Left ventricle myocardium inferior (tissue), 1 donor: ENCODE data around the gene IQSEC1. TPM values are rescaled to one million over a fixed set of nuclear protein-coding genes. Genes with fewer than 3 reads are reported as not detected.

Experiments used
- DNase-seq: peaks from one replicate; pipeline ENCODE4 v3.0.0-alpha.2; 2020
- H3K27ac ChIP-seq: fragments of 200-600 bp; replicated peaks from 2 replicates; pipeline ENCODE4 v1.8.0; 2021
- H3K27me3 ChIP-seq: fragments of 200-600 bp; 2 replicates; pipeline ENCODE4 v1.8.0; 2021; ENCODE audit warnings: low read depth
- H3K36me3 ChIP-seq: fragments of 200-600 bp; 2 replicates; pipeline ENCODE4 v1.8.0; 2021
- H3K4me1 ChIP-seq: fragments of 200-600 bp; 2 replicates; pipeline ENCODE4 v1.8.0; 2021
- H3K4me3 ChIP-seq: fragments of 200-600 bp; 2 replicates; pipeline ENCODE4 v1.8.0; 2021; ENCODE audit warnings: mild to moderate bottlenecking, moderate library complexity
- H3K9me3 ChIP-seq: fragments of 200-600 bp; replicated peaks from 2 replicates; pipeline ENCODE4 v1.8.0; 2021
- intact Hi-C: fragments of 100-400 bp; cut with micrococcal nuclease; formaldehyde crosslinking; loops from one replicate; pipeline ENCODE4 v1.11.0; 2022
- total RNA-seq: library from RNA; stranded (reverse); fragmentation: NEBNext Ultra II Directional; extraction: Animal tissue kit (Norgen Biotek cat#: 25700); gene quantifications from one replicate; pipeline ENCODE4 v1.2.1, GENCODE V29; 2021
- TF ChIP-seq, protein P1 (sequence below): fragments of 200-600 bp; IDR thresholded peaks from 2 replicates; pipeline ENCODE4 v1.8.0; 2021; ENCODE audit warnings: antibody characterized with exemption, mild to moderate bottlenecking, borderline replicate concordance
- donor health status: DM: no; HTN: yes; CAD: no; lungs with severe emphysema.

IQSEC1 gene
- total RNA-seq, 1 donor from 2014 or later = 78.6 TPM

DNA sequence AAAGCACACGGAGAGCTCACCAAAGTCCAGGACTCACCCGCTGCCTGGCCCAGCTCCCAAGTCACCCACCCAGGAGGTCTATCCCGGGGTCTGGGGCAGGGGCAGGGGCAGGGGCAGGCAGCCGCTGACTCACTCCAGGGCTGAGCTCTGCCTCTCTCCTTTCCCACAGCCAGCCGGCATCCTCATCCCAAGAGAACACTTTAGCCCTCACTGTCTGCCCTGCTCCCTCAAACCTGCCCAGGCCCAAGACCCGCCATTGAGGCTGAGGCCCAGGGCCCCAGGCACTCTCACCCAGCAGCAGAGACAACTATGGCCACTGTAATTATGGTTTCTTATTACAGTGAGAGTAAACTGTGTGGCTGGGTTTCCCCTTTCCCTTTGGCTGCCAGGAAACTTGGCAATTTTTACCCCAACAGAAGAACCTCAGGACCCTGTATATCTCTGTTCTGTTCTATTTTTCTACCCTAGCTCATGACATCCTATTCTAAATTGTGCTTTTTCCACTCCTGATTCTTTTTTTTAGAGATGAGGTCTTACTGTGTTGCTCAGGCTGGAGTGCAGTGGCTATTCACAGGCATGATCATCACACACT, 53.0 kb downstream of the IQSEC1 start:
- Histone ChIP-seq H3K4me1 (peaks cover 91% of the 10 kb centered on the region), H3K27me3 (no peaks in the 10 kb centered on the region), H3K4me3 (no peak overlapping the region), H3K9me3 (no peaks in the 10 kb centered on the region), H3K27ac (peak overlapping the region; percentile 87), H3K36me3 (no peaks in the 10 kb centered on the region)
- TF ChIP-seq, protein P1, sequence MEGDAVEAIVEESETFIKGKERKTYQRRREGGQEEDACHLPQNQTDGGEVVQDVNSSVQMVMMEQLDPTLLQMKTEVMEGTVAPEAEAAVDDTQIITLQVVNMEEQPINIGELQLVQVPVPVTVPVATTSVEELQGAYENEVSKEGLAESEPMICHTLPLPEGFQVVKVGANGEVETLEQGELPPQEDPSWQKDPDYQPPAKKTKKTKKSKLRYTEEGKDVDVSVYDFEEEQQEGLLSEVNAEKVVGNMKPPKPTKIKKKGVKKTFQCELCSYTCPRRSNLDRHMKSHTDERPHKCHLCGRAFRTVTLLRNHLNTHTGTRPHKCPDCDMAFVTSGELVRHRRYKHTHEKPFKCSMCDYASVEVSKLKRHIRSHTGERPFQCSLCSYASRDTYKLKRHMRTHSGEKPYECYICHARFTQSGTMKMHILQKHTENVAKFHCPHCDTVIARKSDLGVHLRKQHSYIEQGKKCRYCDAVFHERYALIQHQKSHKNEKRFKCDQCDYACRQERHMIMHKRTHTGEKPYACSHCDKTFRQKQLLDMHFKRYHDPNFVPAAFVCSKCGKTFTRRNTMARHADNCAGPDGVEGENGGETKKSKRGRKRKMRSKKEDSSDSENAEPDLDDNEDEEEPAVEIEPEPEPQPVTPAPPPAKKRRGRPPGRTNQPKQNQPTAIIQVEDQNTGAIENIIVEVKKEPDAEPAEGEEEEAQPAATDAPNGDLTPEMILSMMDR = no peak
- DNase-seq = no peak
- intact Hi-C loops = no loop called here

- H3K27ac ChIP-seq = peak overlapping the region; percentile 36
- DNase-seq = no peak
- intact Hi-C loops = no loop called here
- TF ChIP-seq, protein P1 = no peak
- no peaks in the 10 kb centered on the region for H3K9me3 ChIP-seq
- no peaks in the 10 kb centered on the region for H3K27me3 ChIP-seq
- H3K4me1 ChIP-seq = peaks cover 88% of the 10 kb centered on the region
- peak overlapping the region; percentile 39 for H3K4me3 ChIP-seq
- H3K36me3 ChIP-seq = no peaks in the 10 kb centered on the region
These were observed 53.8 kb downstream of the IQSEC1 start for GRCh38 chr3:13019243-13020095.

GRCh38 chr3:13018561-13019242, 54.5 kb downstream of the IQSEC1 start:
- TF ChIP-seq, protein P1 = no peak
- DNase-seq = no peak
- Histone ChIP-seq H3K27me3 (no peaks in the 10 kb centered on the region), H3K9me3 (no peaks in the 10 kb centered on the region), H3K27ac (peak overlapping the region; percentile 44), H3K36me3 (no peaks in the 10 kb centered on the region), H3K4me1 (peaks cover 87% of the 10 kb centered on the region), H3K4me3 (peak overlapping the region; percentile 39)
- intact Hi-C loops = no loop called here

- Histone ChIP-seq H3K4me1 (peaks cover 81% of the 10 kb centered on the region), H3K4me3 (no peak overlapping the region), H3K36me3 (no peaks in the 10 kb centered on the region), H3K9me3 (no peaks in the 10 kb centered on the region), H3K27ac (peak overlapping the region; percentile 44), H3K27me3 (no peaks in the 10 kb centered on the region)
- no peak for DNase-seq
- TF ChIP-seq, protein P1 = no peak
- intact Hi-C loops = no loop called here
These were observed 55.2 kb downstream of the IQSEC1 start for GRCh38 chr3:13018043-13018451.

- intact Hi-C loops = no loop called here
- Histone ChIP-seq H3K4me1 (peaks cover 75% of the 10 kb centered on the region), H3K36me3 (no peaks in the 10 kb centered on the region), H3K9me3 (no peaks in the 10 kb centered on the region), H3K4me3 (no peak overlapping the region), H3K27me3 (no peaks in the 10 kb centered on the region), H3K27ac (peak overlapping the region; percentile 44)
- TF ChIP-seq, protein P1 = no peak
- DNase-seq = no peak
These were observed 55.7 kb downstream of the IQSEC1 start for GRCh38 chr3:13017361-13018042.
